ENCODE measurements around the gene STMN1. TPM values are rescaled to one million over a fixed set of nuclear protein-coding genes. Genes with fewer than 3 reads are reported as not detected.
"Not testable (repeated sequence)": the region's sequence is repeated elsewhere in the genome, so short reads cannot be mapped to it uniquely, and the experiment has no call there.

Gene STMN1
- total RNA-seq, 2 experiments from 2014 or later = 487 to 493 TPM

DNA sequence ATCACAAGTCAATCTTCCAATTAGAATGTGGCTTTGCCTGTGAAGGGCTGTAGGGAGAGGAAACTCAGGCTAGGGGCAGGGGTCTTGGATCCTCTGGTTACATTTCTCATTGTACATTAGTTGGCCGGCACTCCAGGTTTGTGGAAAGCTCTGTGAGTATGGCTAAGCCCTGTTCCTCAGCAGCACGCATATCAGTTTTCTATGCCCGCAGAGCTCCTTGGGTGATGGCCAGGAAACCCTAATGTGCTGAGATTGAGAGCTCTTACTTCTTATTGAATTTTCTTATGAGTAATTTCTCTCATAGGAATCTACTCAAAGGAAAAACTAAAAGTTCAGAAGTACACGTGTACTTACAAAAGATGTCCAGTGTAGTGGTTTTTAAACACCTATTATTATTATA, 30.7 kb upstream of the STMN1 start:
- Mint-ChIP-seq H3K4me1 (ENCODE audit: low read depth) (peaks cover 3% of the 10 kb centered on the region), H3K27ac (no peak overlapping the region), H3K36me3 (ENCODE audit: low read depth) (no peaks in the 10 kb centered on the region), H3K27me3 (no peaks in the 10 kb centered on the region), H3K9me3 (no peaks in the 10 kb centered on the region), H3K4me3 (no peak overlapping the region)
- no peak for DNase-seq
- TF ChIP-seq, protein P1, sequence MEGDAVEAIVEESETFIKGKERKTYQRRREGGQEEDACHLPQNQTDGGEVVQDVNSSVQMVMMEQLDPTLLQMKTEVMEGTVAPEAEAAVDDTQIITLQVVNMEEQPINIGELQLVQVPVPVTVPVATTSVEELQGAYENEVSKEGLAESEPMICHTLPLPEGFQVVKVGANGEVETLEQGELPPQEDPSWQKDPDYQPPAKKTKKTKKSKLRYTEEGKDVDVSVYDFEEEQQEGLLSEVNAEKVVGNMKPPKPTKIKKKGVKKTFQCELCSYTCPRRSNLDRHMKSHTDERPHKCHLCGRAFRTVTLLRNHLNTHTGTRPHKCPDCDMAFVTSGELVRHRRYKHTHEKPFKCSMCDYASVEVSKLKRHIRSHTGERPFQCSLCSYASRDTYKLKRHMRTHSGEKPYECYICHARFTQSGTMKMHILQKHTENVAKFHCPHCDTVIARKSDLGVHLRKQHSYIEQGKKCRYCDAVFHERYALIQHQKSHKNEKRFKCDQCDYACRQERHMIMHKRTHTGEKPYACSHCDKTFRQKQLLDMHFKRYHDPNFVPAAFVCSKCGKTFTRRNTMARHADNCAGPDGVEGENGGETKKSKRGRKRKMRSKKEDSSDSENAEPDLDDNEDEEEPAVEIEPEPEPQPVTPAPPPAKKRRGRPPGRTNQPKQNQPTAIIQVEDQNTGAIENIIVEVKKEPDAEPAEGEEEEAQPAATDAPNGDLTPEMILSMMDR (IDR thresholded peaks at IDR 0.05) = no peak
- CTCF ChIA-PET = no interaction called here
- no peak for ATAC-seq
- POLR2A ChIA-PET = no interaction called here
- intact Hi-C loops (cut with micrococcal nuclease) = no loop called here

DNA sequence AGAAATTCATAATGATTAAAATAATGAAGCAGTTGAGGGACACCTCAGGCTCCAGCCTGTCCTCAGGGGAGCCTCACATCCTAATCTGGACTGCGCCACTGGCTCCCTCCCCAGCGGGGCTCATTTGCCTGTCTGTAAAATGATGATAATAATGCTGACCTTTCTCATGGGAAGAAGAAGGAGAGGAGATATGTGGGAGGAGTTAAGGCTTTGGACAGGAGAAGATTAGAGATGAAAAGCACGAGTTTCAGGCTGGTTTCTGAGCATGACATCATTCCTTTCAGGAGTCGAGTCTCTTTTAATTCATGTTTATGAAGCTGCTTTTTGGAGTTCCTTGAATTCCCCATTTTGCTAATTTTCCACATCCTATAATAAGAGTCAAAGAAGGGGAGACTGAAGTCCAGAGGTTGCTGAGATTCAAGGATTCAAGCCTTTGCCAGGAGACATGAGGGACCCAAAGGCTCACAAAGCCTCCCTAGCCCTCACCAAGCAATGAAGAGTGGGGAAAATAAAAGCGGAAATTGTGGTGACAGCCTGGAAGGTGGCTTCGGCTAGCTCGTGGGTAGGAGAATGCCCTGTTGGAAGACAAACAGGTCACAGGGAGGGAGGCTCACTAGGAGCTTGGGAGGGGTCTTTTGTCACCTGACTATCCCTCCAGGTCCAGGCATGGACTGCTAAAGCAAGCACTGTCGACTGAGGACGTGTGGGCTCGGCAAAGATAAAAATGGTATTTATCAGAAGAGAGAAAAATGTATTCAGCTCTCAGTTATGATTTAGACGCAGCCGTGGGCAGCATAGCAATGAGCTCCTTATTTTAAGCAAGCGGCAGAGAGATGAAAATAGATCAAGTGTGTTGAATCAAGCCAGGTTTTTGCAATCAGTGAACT, 27.5 kb upstream of the STMN1 start:
- POLR2A ChIA-PET = interaction anchor here (0.9 to 1.5 kb wide), 3 partner anchors 10 to 66 kb away, joined by 3 read pairs; partner anchors contain the start of gene STMN1
- Mint-ChIP-seq H3K4me3 (no peak overlapping the region), H3K9me3 (no peaks in the 10 kb centered on the region), H3K36me3 (ENCODE audit: low read depth) (no peaks in the 10 kb centered on the region), H3K4me1 (ENCODE audit: low read depth) (peaks cover 3% of the 10 kb centered on the region), H3K27me3 (no peaks in the 10 kb centered on the region), H3K27ac (no peak overlapping the region)
- DNase-seq = no peak
- intact Hi-C loops (cut with micrococcal nuclease) = no loop called here
- CTCF ChIA-PET = interaction anchor here (1.0 to 1.6 kb wide), 4 partner anchors 15 to 38 kb away, joined by 3 to 9 read pairs (median 4); no protein-coding TSS in a partner anchor
- TF ChIP-seq, protein P1 (IDR thresholded peaks at IDR 0.05) = no peak
- ATAC-seq = no peak

DNA sequence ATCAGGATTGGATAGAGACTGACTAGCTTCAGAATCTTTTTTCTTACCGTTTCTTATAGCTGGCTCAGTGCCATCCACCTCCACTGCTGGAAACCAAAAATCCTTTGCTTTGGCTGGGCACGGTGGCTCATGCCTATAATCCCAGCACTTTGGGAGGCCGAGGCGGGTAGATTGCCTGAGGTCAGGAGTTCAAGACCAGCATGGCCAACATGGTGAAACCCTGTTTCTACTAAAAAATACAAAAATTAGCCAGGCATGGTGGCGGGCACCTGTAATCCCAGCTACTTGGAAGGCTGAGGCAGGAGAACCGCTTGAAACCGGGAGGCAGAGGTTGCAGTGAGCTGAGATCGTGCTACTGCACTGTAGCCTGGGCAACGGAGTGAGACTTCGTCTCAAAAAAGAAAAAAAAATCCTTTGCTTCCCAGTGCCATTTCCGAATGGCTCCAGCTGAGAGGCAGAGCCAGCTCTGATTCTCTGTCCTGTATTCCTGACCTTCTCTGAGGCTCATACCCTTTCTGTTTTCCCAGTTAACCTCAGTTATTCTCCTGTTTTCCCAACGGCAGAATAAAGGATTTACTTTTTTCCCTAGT, 26.7 kb upstream of the STMN1 start:
- H3K36me3 Mint-ChIP-seq (ENCODE audit: low read depth); DNase-seq; H3K4me3 Mint-ChIP-seq; H3K9me3 Mint-ChIP-seq; H3K27me3 Mint-ChIP-seq; H3K4me1 Mint-ChIP-seq (ENCODE audit: low read depth); H3K27ac Mint-ChIP-seq; ATAC-seq; intact Hi-C loops (cut with micrococcal nuclease): not testable (repeated sequence)
- ChIA-PET CTCF (interaction anchor here (1.0 to 1.4 kb wide), 3 partner anchors 20 to 38 kb away, joined by 3 to 9 read pairs (median 4); no protein-coding TSS in a partner anchor), POLR2A (interaction anchor here (1.5 kb wide), 1 partner anchor 67 kb away, joined by 3 read pairs; no protein-coding TSS in a partner anchor)

DNA sequence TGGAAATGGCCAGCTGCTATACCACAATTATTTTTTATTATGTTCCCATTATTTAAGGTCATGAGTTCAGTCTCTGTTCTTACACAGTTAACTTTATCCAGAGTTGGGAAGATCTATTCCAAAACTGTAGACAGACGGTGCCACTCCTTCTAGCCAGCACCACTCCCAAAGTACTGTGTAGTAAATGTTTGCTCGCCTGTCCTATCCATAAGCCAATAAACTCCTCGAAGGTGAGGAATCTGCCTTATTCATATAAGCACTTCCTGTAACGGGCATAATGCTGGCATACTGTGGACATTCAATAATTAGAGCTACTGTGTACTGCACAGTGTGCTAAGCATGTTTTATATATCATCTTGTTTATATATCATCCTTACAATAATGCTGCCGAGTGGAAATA, 26.1 kb upstream of the STMN1 start:
- intact Hi-C loops (cut with micrococcal nuclease) = no loop called here
- Mint-ChIP-seq H3K9me3 (no peaks in the 10 kb centered on the region), H3K36me3 (ENCODE audit: low read depth) (no peaks in the 10 kb centered on the region), H3K27ac (no peak overlapping the region), H3K27me3 (no peaks in the 10 kb centered on the region), H3K4me1 (ENCODE audit: low read depth) (peaks cover 3% of the 10 kb centered on the region), H3K4me3 (no peak overlapping the region)
- POLR2A ChIA-PET = no interaction called here
- CTCF ChIA-PET = interaction anchor here (1.4 kb wide), 1 partner anchor 37 kb away, joined by 9 read pairs; no protein-coding TSS in a partner anchor
- TF ChIP-seq, protein P1 (IDR thresholded peaks at IDR 0.05) = no peak
- ATAC-seq = no peak
- DNase-seq = no peak

DNA sequence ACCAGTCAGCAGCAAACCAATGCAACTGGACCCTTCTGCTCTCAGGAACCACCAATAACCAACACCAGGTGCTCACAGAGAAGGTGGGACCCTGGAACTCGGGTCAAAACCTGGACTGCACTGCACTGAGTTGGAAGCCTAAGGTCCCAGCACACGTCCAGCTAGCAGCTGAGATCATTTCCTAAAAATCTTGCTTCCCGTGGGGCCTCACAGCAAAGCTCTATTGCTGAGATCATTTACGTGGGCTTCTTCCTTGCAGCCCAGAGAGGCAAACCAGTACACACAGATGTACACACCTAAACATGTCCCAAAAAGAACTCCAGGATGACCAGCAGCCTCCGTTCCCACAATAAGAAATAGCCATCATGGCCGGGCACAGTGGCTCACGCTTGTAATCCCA, 22.8 kb upstream of the STMN1 start:
- intact Hi-C loops (cut with micrococcal nuclease) = no loop called here
- POLR2A ChIA-PET = no interaction called here
- H3K4me3 Mint-ChIP-seq = no peak overlapping the region
- ATAC-seq = no peak
- H3K27me3 Mint-ChIP-seq = peaks cover 1% of the 10 kb centered on the region
- no peaks in the 10 kb centered on the region for H3K36me3 Mint-ChIP-seq (ENCODE audit: low read depth)
- TF ChIP-seq, protein P1 (IDR thresholded peaks at IDR 0.05) = no peak
- no peaks in the 10 kb centered on the region for H3K9me3 Mint-ChIP-seq
- H3K27ac Mint-ChIP-seq = no peak overlapping the region
- CTCF ChIA-PET = interaction anchor here (1.5 kb wide), 1 partner anchor 69 kb away, joined by 5 read pairs; the partner anchor contains the start of gene PAFAH2
- peaks cover 10% of the 10 kb centered on the region for H3K4me1 Mint-ChIP-seq (ENCODE audit: low read depth)
- no peak for DNase-seq

Measured in activated CD8-positive, alpha-beta T cell treated with anti-CD3 and anti-CD28 coated beads for 36 hours (primary cell).